ENCODE measurements around the gene IPPK.

DNA sequence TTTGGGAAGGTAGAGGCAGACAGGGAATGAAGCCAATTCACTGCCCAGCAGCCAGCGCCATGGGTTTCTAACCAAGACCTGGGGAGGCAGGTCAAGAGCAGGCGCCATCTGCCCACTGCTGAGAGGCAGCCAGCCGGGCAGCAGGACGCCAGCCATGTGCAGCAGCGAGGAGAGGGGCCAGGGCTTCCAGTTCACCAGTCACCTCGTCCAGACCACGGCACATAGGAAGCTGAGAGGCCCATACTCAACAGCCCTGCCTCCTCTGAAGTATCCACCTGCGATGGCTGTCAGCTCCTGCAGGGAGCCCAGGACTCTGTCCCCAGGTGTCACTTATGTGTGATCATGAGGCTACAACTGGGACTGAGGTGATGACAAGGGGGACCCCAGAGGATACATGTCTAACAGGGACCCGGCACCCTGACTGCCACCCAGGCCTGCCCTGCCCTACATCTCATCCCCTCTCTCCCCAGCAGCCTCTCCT is 30.1 kb downstream of the IPPK start:
- TF ChIP-seq, protein P1, sequence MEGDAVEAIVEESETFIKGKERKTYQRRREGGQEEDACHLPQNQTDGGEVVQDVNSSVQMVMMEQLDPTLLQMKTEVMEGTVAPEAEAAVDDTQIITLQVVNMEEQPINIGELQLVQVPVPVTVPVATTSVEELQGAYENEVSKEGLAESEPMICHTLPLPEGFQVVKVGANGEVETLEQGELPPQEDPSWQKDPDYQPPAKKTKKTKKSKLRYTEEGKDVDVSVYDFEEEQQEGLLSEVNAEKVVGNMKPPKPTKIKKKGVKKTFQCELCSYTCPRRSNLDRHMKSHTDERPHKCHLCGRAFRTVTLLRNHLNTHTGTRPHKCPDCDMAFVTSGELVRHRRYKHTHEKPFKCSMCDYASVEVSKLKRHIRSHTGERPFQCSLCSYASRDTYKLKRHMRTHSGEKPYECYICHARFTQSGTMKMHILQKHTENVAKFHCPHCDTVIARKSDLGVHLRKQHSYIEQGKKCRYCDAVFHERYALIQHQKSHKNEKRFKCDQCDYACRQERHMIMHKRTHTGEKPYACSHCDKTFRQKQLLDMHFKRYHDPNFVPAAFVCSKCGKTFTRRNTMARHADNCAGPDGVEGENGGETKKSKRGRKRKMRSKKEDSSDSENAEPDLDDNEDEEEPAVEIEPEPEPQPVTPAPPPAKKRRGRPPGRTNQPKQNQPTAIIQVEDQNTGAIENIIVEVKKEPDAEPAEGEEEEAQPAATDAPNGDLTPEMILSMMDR (IDR thresholded peaks at IDR 0.05) = no peak
- TF ChIP-seq TCF7L2 (IDR thresholded peaks at IDR 0.05; ENCODE audit: low read depth, low read length) (no peak), POLR2AphosphoS5 (IDR thresholded peaks at IDR 0.05; ENCODE audit: low read depth, low read length) (no peak)
- TF ChIP-seq, protein P2, sequence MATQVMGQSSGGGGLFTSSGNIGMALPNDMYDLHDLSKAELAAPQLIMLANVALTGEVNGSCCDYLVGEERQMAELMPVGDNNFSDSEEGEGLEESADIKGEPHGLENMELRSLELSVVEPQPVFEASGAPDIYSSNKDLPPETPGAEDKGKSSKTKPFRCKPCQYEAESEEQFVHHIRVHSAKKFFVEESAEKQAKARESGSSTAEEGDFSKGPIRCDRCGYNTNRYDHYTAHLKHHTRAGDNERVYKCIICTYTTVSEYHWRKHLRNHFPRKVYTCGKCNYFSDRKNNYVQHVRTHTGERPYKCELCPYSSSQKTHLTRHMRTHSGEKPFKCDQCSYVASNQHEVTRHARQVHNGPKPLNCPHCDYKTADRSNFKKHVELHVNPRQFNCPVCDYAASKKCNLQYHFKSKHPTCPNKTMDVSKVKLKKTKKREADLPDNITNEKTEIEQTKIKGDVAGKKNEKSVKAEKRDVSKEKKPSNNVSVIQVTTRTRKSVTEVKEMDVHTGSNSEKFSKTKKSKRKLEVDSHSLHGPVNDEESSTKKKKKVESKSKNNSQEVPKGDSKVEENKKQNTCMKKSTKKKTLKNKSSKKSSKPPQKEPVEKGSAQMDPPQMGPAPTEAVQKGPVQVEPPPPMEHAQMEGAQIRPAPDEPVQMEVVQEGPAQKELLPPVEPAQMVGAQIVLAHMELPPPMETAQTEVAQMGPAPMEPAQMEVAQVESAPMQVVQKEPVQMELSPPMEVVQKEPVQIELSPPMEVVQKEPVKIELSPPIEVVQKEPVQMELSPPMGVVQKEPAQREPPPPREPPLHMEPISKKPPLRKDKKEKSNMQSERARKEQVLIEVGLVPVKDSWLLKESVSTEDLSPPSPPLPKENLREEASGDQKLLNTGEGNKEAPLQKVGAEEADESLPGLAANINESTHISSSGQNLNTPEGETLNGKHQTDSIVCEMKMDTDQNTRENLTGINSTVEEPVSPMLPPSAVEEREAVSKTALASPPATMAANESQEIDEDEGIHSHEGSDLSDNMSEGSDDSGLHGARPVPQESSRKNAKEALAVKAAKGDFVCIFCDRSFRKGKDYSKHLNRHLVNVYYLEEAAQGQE (IDR thresholded peaks at IDR 0.05; ENCODE audit: insufficient read depth in 1 of 2, low read depth in 2 of 2, low read length in 1 of 2) = no peak
